Activated T-helper 17 cell treated with anti-CD3 and anti-CD28 coated beads, Interleukin-2, amount 50 U/mL, for 72 hours (primary cell): Measurements from ENCODE around the gene FNBP1L. TPM values are rescaled to one million over a fixed set of nuclear protein-coding genes. Genes with fewer than 3 reads are reported as not detected.

Experiments used
- ATAC-seq: fragments of 150-1000 bp; cut with Tn5 transposase; replicated peaks from 2 replicates; pipeline ENCODE4 v1.10.0; 2021; ENCODE audit warnings: mild to moderate bottlenecking, moderate library complexity
- H3K27ac Mint-ChIP-seq: one replicate; pipeline ENCODE4 v1.8.0; 2022; ENCODE audit warnings: mixed read lengths
- H3K27me3 Mint-ChIP-seq: one replicate; pipeline ENCODE4 v1.8.0; 2022; ENCODE audit warnings: mixed read lengths
- H3K36me3 Mint-ChIP-seq: one replicate; pipeline ENCODE4 v1.8.0; 2022; ENCODE audit warnings: low read depth, mild to moderate bottlenecking, mixed read lengths
- H3K4me1 Mint-ChIP-seq: one replicate; pipeline ENCODE4 v1.8.0; 2022; ENCODE audit warnings: mixed read lengths
- H3K4me3 Mint-ChIP-seq: one replicate; pipeline ENCODE4 v1.8.0; 2022; ENCODE audit warnings: mild to moderate bottlenecking, mixed read lengths
- H3K9me3 Mint-ChIP-seq: one replicate; pipeline ENCODE4 v1.8.0; 2022; ENCODE audit warnings: mixed read lengths
- total RNA-seq, 2 donors: library from RNA; stranded (reverse); gene quantifications; one replicate each; pipeline ENCODE4 v1.2.3, GENCODE V29; 2022

FNBP1L gene
- 1 to 10 TPM; 1.8 to 2.2 TPM for total RNA-seq

- Mint-ChIP-seq H3K36me3 (no peaks in the 10 kb centered on the region), H3K4me1 (peaks cover 9% of the 10 kb centered on the region), H3K27me3 (peaks cover 20% of the 10 kb centered on the region), H3K4me3 (peak within 1 kb of the TSS; percentile 87), H3K27ac (peak within 1 kb of the TSS; percentile 69), H3K9me3 (no peaks in the 10 kb centered on the region)
- ATAC-seq = peak; percentile 83
Observed at GRCh38 chr1:93447481-93448291, at the start of gene FNBP1L. FNBP1L (plus strand) TSS chr1:93448118; CDS start chr1:93448282, 164 bp downstream.

GRCh38 chr1:93399781-93400180, 48.1 kb upstream of the FNBP1L start:
- Mint-ChIP-seq H3K4me3 (no peak overlapping the region), H3K36me3 (no peaks in the 10 kb centered on the region), H3K4me1 (no peaks in the 10 kb centered on the region), H3K27me3 (peaks cover 3% of the 10 kb centered on the region), H3K27ac (no peak overlapping the region), H3K9me3 (no peaks in the 10 kb centered on the region)
- ATAC-seq = no peak

GRCh38 chr1:93408203-93408602, 39.7 kb upstream of the FNBP1L start:
- Mint-ChIP-seq H3K9me3 (peaks cover 7% of the 10 kb centered on the region), H3K4me1 (no peaks in the 10 kb centered on the region), H3K36me3 (no peaks in the 10 kb centered on the region), H3K27ac (no peak overlapping the region), H3K4me3 (no peak overlapping the region), H3K27me3 (peaks cover 10% of the 10 kb centered on the region)
- no peak for ATAC-seq

DNA sequence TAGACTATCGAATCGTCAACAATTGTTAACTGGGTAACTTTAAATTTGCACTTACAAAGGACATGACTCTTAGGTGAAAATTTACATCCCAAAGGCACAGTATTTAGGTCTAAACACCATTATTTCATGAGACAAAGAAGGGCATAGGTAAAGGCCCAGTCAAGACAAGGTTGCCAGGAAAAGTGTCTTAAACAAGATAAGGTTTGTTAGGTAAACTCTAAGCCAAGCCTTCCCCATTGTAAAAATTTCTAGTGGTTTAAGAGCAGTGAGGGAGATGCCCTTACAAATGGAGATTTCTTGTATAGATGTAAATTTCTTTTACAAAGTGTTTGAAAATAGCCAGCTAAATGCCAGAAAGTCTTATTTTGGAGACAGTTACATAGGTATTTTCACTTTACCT, 36.9 kb upstream of the FNBP1L start:
- Mint-ChIP-seq H3K27ac (no peak overlapping the region), H3K4me1 (no peaks in the 10 kb centered on the region), H3K27me3 (peaks cover 8% of the 10 kb centered on the region), H3K9me3 (peaks cover 7% of the 10 kb centered on the region), H3K4me3 (no peak overlapping the region), H3K36me3 (no peaks in the 10 kb centered on the region)
- no peak for ATAC-seq

GRCh38 chr1:93414749-93415148, 33.2 kb upstream of the FNBP1L start:
- Mint-ChIP-seq H3K36me3 (no peaks in the 10 kb centered on the region), H3K27me3 (peaks cover 3% of the 10 kb centered on the region), H3K4me3 (no peak overlapping the region), H3K9me3 (no peaks in the 10 kb centered on the region), H3K27ac (no peak overlapping the region), H3K4me1 (no peaks in the 10 kb centered on the region)
- ATAC-seq = no peak

- no peak overlapping the region for H3K4me3 Mint-ChIP-seq
- H3K9me3 Mint-ChIP-seq = no peaks in the 10 kb centered on the region
- no peaks in the 10 kb centered on the region for H3K36me3 Mint-ChIP-seq
Observed at GRCh38 chr1:93415296-93415695, 32.6 kb upstream of the FNBP1L start.

GRCh38 chr1:93416183-93416582, 31.7 kb upstream of the FNBP1L start:
- H3K27me3 Mint-ChIP-seq = peaks cover 8% of the 10 kb centered on the region
- H3K4me3 Mint-ChIP-seq = no peak overlapping the region
- ATAC-seq = no peak
- H3K9me3 Mint-ChIP-seq = no peaks in the 10 kb centered on the region
- H3K27ac Mint-ChIP-seq = no peak overlapping the region
- no peaks in the 10 kb centered on the region for H3K36me3 Mint-ChIP-seq
- no peaks in the 10 kb centered on the region for H3K4me1 Mint-ChIP-seq

More at GRCh38 chr1:93415296-93415695, 32.6 kb upstream of the FNBP1L start:
- H3K27ac Mint-ChIP-seq = no peak overlapping the region
- H3K27me3 Mint-ChIP-seq = peaks cover 3% of the 10 kb centered on the region
- ATAC-seq = no peak
- H3K4me1 Mint-ChIP-seq = no peaks in the 10 kb centered on the region

GRCh38 chr1:93419344-93419743, 28.6 kb upstream of the FNBP1L start:
- no peak for ATAC-seq
- H3K27ac Mint-ChIP-seq = no peak overlapping the region
- H3K4me1 Mint-ChIP-seq = no peaks in the 10 kb centered on the region
- no peaks in the 10 kb centered on the region for H3K9me3 Mint-ChIP-seq
- no peaks in the 10 kb centered on the region for H3K36me3 Mint-ChIP-seq
- H3K27me3 Mint-ChIP-seq = peaks cover 9% of the 10 kb centered on the region
- H3K4me3 Mint-ChIP-seq = no peak overlapping the region

DNA sequence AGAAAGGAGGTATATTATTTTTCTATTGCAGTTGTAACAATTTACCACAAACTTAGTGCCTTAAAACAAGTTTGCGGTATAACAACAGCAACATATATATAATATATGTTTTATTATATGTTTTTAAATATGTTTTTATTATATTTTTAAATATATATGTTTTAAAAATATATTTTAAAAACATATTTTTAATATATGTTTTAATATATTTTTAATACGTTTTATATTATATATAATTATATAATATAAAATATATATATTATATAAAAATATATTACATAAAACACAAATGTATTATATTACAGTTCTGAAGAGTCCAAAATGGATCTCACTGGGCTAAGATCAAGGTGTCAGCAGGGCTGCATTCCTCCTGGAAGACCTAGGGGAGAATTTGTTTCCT, 27.5 kb upstream of the FNBP1L start:
- Mint-ChIP-seq H3K27me3 (peaks cover 9% of the 10 kb centered on the region), H3K27ac (no peak overlapping the region), H3K4me3 (no peak overlapping the region), H3K9me3 (no peaks in the 10 kb centered on the region), H3K4me1 (no peaks in the 10 kb centered on the region), H3K36me3 (no peaks in the 10 kb centered on the region)
- ATAC-seq = no peak

DNA sequence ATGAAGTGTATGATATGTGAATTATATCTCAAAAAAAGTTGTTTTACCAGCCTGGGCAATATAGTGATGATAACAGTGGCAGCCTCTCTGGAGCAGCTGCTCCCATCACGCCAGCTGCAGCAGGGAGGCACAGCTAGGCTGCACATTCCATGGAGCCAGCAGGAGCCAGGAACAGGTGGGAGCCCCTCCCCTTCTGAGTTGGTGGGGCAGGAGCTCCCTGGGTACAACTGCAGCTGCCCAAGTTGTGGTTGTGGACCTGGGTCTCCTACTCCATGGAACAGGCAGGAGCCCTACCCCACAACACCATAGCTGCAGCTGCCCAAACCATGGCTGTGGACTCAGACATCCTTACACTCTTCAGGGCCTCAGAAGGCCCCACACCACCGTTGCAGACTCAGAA, 21.7 kb upstream of the FNBP1L start:
- Mint-ChIP-seq H3K27me3 (peaks cover 4% of the 10 kb centered on the region), H3K9me3 (no peaks in the 10 kb centered on the region), H3K4me3 (no peak overlapping the region), H3K4me1 (no peaks in the 10 kb centered on the region), H3K36me3 (no peaks in the 10 kb centered on the region), H3K27ac (no peak overlapping the region)
- ATAC-seq = no peak

DNA sequence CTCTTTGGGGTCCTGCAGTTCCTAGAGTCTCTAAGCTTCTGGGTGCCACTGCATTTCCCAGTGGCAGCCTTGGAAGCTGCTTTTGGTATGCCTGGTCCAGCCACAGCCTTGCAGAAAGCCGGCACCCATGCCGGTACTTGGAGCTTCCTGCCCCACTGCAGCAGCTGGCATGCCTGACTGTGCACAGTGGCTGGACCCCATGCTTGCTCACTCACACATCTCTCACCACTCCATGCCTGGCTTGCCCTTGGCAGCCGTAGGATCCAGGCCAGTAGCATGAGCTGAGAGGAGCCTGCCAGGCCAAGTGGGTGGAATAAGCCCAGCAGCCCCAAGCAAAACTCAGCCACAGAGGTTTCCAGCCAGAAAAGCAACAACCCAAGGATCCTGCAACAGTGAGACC, 20.3 kb upstream of the FNBP1L start:
- no peak for ATAC-seq
- no peaks in the 10 kb centered on the region for H3K4me1 Mint-ChIP-seq
- peaks cover 7% of the 10 kb centered on the region for H3K27me3 Mint-ChIP-seq
- H3K27ac Mint-ChIP-seq = no peak overlapping the region
- no peaks in the 10 kb centered on the region for H3K9me3 Mint-ChIP-seq
- H3K4me3 Mint-ChIP-seq = no peak overlapping the region
- H3K36me3 Mint-ChIP-seq = no peaks in the 10 kb centered on the region

DNA sequence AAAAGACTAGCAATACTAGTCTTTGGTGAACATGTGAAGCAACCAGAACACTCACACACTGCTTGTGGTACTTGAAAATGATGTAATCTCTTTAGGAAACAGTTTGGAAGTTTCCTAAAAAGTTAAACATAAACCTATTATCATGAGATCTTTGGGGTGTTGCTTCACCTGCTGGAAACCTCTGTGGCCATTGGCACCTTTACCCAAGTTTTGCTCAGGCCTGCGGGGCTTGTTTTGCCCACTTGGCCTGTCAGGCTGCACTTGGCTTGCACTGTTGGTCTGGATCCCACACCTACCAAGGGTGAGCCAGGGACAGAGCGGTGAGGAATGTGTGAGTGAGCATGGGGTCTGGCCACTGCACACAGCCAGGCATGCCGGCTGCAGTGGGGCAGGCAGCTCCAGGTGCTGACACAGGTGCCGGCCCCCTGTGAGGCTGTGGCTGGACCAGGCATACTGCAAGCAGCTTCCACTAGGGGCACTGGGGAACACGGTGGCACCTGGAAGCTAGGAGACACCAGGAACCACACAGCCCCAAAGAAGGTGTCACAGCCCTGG, 14.4 kb upstream of the FNBP1L start:
- Mint-ChIP-seq H3K4me3 (no peak overlapping the region), H3K36me3 (no peaks in the 10 kb centered on the region), H3K9me3 (no peaks in the 10 kb centered on the region), H3K4me1 (peaks cover 4% of the 10 kb centered on the region), H3K27ac (no peak overlapping the region), H3K27me3 (peaks cover 7% of the 10 kb centered on the region)
- peak; percentile 3 for ATAC-seq

- ATAC-seq = no peak
- Mint-ChIP-seq H3K36me3 (no peaks in the 10 kb centered on the region), H3K4me3 (no peak overlapping the region), H3K27ac (no peak overlapping the region), H3K4me1 (peaks cover 4% of the 10 kb centered on the region), H3K27me3 (peaks cover 7% of the 10 kb centered on the region), H3K9me3 (no peaks in the 10 kb centered on the region)
Observed at GRCh38 chr1:93434088-93434487, 13.8 kb upstream of the FNBP1L start.

- no peaks in the 10 kb centered on the region for H3K36me3 Mint-ChIP-seq
- peaks cover 4% of the 10 kb centered on the region for H3K4me1 Mint-ChIP-seq
- ATAC-seq = no peak
- H3K27me3 Mint-ChIP-seq = peaks cover 7% of the 10 kb centered on the region
- no peak overlapping the region for H3K4me3 Mint-ChIP-seq
- H3K9me3 Mint-ChIP-seq = no peaks in the 10 kb centered on the region
- H3K27ac Mint-ChIP-seq = no peak overlapping the region
Observed at GRCh38 chr1:93434987-93435386, 12.9 kb upstream of the FNBP1L start.

DNA sequence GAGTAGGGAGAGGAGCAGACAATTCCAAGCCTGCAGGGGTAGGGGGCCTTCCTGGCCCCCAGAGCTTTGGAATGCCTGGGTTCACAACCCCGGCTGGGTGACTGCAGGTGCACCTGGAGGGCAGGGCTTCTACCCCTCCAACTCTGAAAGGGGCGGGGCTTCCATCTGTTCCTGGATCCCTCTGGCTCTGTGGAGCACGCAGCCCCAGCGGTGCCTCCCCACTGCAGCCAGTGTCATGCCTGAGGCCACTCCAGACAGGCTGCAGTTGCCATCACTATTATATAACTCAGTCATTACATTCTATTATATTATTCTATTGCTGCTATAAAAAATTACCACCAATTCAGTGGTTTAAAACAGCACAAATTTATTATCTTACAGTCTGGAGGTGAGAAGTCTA, 12.5 kb upstream of the FNBP1L start:
- Mint-ChIP-seq H3K36me3 (no peaks in the 10 kb centered on the region), H3K4me3 (no peak overlapping the region), H3K4me1 (peaks cover 4% of the 10 kb centered on the region), H3K27ac (no peak overlapping the region), H3K9me3 (no peaks in the 10 kb centered on the region), H3K27me3 (peaks cover 7% of the 10 kb centered on the region)
- ATAC-seq = no peak
